Body of pancreas (tissue), 4 donors: ENCODE results near the gene RHBDF1. TPM values are rescaled to one million over a fixed set of nuclear protein-coding genes. Genes with fewer than 3 reads are reported as not detected.

Experiments
- ATAC-seq: fragments of 150-250 bp; one replicate; pipeline ENCODE4 v1.9.1; 2016
- DNase-seq, 4 donors: peaks; one replicate each; pipeline ENCODE4 v3.0.0-alpha.2; 2019
- H3K27ac ChIP-seq, 4 donors: fragments of 200-600 bp; sonication (generic); 1 replicate in 3 of 4; 2 replicates in 1 of 4; pipeline versions ENCODE4 v1.5.1 to v1.6.1; 2016 to 2019; ENCODE audit warnings: mild to moderate bottlenecking in 1 of 4, mixed read lengths in 1 of 4, moderate library complexity in 1 of 4
- H3K27me3 ChIP-seq, 2 donors: fragments of 200-600 bp; sonication (generic); one replicate each; pipeline ENCODE4 v1.6.0; 2016; ENCODE audit warnings: mild to moderate bottlenecking in 1 of 2
- H3K36me3 ChIP-seq, 2 donors: fragments of 200-600 bp; sonication (generic); replicated peaks in 1 of 2; 2 replicates each; pipeline ENCODE4 v1.5.1; 2016; ENCODE audit warnings: low read depth in 2 of 2; ENCODE audit not compliant: insufficient read depth in 1 of 2
- H3K4me1 ChIP-seq: fragments of 200-600 bp; sonication (generic); one replicate; pipeline ENCODE4 v1.6.0; 2016
- H3K4me3 ChIP-seq, 2 donors: fragments of 200-600 bp; sonication (generic); 1 replicate in 1 of 2; 2 replicates in 1 of 2; pipeline ENCODE4 v1.5.1; 2016 to 2019
- H3K9me3 ChIP-seq, 3 donors: fragments of 200-600 bp; sonication (generic); 1 replicate in 2 of 3; 2 replicates in 1 of 3; pipeline ENCODE4 v1.5.1; 2016
- POLR2A ChIP-seq, 3 donors: fragments of 450-650 bp; IDR thresholded peaks; one replicate each; pipeline ENCODE4 v1.6.1; 2016; ENCODE audit warnings: antibody characterized with exemption in 3 of 3, mild to moderate bottlenecking in 2 of 3
- WGBS, 2 donors: methylation state at CpG; one replicate each; pipeline ENCODE4 v1.1.5; 2017; 5-methylcytosine and 5-hydroxymethylcytosine counted together
- intact Hi-C: fragments of 100-400 bp; cut with DNase I; formaldehyde crosslinking; loops from one replicate; pipeline ENCODE4 v1.15.1; 2023
- total RNA-seq, 2 donors: library from RNA; depleted of rRNA; stranded (reverse); fragments of >200 nt; gene quantifications; one replicate each; pipeline ENCODE4 v1.1.0, GENCODE V29; 2016
- TF ChIP-seq, protein P1 (sequence below), 7 experiments: fragments of 450-650 bp in 4 of 7; fragments of 200-600 bp in 3 of 7; sonication (generic) in 3 of 7; IDR thresholded peaks; one replicate each; pipeline ENCODE4 v1.5.1; 2016 to 2019; ENCODE audit warnings: antibody characterized with exemption in 7 of 7

The RHBDF1 gene
- total RNA-seq, 2 donors from 2014 or later = 16.3 to 27.7 TPM

DNA sequence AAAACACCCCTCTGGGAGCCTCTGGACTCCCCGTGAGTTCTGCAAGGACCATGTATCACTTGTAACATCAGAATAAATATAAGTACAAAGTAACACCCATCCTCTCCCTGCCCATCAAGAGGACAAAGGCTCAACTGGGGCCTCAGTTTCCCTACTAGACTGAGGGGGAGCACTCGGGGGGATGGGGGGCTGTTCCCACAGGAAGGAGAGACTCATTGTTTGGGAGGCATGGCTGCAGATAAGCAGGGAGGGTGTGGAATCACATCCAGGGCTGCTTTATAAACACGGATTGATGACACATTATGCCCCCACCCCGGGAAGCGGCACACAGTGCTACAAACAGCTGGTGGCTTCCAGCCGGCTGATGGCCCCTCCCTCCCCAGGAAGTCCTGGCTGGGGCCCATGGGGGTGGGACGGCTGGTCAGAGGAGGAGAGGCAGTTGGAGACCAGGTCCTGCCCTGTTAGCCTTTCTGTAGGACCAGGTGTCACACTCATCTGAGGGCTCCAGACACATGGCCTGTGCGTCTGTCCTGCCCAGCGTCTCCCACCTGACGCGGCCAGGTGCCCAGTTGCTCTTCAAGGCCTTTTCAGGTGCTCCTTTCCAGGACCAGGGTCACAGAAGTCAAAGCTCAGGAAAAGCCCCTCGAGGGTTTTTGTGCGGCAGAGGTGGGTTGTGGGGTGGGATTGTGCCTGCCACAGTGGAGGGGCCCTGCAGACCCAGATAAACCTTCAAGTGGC is 4.3 kb upstream of the RHBDF1 start:
- TF ChIP-seq POLR2A (IDR thresholded peaks at IDR 0.05) = no peak
- TF ChIP-seq, protein P1, sequence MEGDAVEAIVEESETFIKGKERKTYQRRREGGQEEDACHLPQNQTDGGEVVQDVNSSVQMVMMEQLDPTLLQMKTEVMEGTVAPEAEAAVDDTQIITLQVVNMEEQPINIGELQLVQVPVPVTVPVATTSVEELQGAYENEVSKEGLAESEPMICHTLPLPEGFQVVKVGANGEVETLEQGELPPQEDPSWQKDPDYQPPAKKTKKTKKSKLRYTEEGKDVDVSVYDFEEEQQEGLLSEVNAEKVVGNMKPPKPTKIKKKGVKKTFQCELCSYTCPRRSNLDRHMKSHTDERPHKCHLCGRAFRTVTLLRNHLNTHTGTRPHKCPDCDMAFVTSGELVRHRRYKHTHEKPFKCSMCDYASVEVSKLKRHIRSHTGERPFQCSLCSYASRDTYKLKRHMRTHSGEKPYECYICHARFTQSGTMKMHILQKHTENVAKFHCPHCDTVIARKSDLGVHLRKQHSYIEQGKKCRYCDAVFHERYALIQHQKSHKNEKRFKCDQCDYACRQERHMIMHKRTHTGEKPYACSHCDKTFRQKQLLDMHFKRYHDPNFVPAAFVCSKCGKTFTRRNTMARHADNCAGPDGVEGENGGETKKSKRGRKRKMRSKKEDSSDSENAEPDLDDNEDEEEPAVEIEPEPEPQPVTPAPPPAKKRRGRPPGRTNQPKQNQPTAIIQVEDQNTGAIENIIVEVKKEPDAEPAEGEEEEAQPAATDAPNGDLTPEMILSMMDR (IDR thresholded peaks at IDR 0.05) = no peak
- Histone ChIP-seq H3K4me1 (peaks cover 39% of the 10 kb centered on the region), H3K36me3 (no peaks in the 10 kb centered on the region), H3K9me3 (no peaks in the 10 kb centered on the region), H3K27ac (peak overlapping the region; percentile 37 to 87 (median 76)), H3K4me3 (no peak overlapping the region), H3K27me3 (no peaks in the 10 kb centered on the region)
- 18 to 24% methylated on average over 5 to 13 of the region's 13 CpGs for WGBS, 2 donors
- intact Hi-C loops = no loop called here
- ATAC-seq (no peak), DNase-seq (peak in 3 of 4 donors; percentile 55 to 69 (median 62))

DNA sequence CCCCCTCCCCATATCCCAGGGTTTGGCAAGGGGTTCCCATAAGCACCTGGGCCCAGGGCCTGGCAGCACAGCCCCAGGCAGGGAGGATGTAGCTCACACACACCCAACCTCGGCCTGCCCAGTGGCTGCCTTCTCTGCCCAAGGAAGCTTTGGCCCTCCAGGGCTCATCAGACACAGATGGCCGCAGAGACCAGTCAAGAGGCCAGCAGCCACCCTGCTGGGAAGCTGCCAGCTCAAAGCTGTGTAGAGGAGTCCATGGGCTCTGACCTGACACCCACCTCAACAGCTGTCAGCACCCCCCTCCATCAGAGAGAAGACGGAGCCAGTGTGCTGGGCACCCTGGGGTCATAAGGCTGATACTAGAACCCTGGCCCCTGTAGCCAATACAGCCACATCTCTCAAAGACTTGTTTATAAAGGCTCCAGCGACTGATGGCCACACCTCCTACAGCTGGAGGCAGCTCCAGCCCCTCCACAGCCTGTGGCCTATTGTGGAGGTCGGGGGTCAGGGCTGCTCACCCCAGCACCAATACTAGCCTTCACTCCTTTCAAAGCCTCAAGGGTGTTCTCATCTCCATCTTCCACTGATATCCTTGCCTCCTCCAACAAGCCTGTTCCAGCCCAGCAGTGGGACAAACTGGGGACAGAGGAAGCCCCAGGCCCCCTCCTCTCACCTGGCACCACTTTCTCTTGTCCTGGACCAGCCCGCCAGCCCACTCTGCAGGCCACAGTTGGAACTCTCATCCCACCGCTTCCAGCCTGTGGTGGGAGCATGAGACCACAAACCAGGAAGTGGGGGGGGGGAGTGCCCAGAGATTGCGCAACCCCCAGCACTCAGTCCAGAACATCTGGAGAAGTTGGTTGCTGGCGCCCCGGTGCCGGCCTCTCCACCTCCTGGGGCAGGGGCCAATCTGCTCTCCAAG is 3.4 kb upstream of the RHBDF1 start:
- DNase-seq (peak; percentile 53 to 73 (median 66)), ATAC-seq (no peak)
- H3K4me3 ChIP-seq = no peak overlapping the region
- no peak for TF ChIP-seq POLR2A (IDR thresholded peaks at IDR 0.05)
- TF ChIP-seq, protein P1 (IDR thresholded peaks at IDR 0.05) = no peak
- intact Hi-C loops = no loop called here
- no peaks in the 10 kb centered on the region for H3K9me3 ChIP-seq
- no peaks in the 10 kb centered on the region for H3K36me3 ChIP-seq
- H3K27me3 ChIP-seq = no peaks in the 10 kb centered on the region
- H3K27ac ChIP-seq = peak overlapping the region in 3 of 4 donors; percentile 9 to 87 (median 82)
- peaks cover 48% of the 10 kb centered on the region for H3K4me1 ChIP-seq
- 57 to 70% methylated on average over 5 to 10 of the region's 11 CpGs for WGBS, 2 donors

DNA sequence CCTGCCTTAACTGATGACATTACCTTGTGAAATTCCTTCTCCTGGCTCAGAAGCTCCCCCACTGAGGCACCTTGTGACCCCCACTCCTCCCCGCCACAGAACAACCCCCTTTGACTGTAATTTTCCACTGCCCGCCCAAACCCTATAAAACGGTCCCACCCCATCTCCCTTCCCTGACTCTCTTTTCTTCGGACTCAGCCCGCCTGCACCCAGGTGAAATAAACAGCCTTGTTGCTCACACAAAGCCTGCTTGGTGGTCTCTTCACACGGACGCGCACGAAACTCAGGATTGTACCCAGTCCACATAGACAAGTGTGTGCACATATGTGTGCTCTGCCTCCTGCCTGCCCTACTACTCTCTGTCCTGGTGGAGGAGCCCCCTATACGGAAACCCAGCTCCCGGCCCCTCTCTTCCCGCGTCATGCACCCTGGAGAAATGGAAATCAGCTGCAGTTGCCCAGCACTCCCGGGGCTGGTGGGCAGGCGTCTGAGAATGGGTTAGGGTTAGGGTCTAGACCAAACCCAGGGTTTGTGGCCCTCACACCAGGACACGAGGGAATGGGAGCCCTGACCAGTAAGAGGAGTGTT is 2.4 kb upstream of the RHBDF1 start:
- TF ChIP-seq, protein P1 (IDR thresholded peaks at IDR 0.05) = no peak
- TF ChIP-seq POLR2A (IDR thresholded peaks at IDR 0.05) = no peak
- H3K27ac ChIP-seq = no peak overlapping the region
- H3K4me3 ChIP-seq = no peak overlapping the region
- 85 to 87% methylated on average over 16 of the region's 16 CpGs for WGBS, 2 donors
- DNase-seq = no peak
- peaks cover 57% of the 10 kb centered on the region for H3K4me1 ChIP-seq
- intact Hi-C loops = no loop called here
- ATAC-seq = no peak
- no peaks in the 10 kb centered on the region for H3K9me3 ChIP-seq
- H3K27me3 ChIP-seq = no peaks in the 10 kb centered on the region
- no peaks in the 10 kb centered on the region for H3K36me3 ChIP-seq

DNA sequence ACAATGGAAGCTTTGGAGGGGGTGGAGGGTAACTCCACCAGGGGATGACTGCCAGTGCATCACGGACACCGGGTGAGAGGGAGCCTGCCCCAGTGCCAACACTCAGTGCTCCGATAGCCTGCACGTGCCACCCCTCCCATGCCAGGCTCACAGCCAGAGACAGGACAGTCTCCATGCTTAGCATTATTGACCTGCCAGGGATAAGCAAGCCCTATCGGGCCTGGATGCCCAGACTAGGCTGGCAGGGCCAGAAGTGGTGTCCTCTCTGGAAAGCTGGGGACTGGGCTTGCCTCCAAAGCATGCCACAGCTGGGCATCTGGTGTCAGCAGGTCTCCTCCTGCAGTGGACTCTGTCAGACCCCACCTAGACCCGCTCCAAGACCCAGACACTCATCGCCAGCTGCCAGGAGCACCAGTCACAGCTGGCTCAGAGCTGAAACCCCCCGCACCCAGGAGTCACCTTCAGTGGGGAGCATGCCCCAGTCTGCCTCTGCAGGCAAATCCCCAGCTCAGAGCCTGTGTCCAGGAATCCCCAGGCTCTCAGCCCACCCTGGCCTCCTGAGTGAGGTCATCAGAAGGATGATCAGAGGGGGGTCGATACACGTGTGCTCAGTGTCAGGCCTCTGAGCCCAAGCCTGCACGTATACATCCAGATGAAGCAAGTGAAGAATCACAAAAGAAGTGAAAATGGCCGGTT is 1.8 kb upstream of the RHBDF1 start:
- H3K27ac ChIP-seq = no peak overlapping the region

More for the DNA sequence above, 1.8 kb upstream of the RHBDF1 start:
- peaks cover 60% of the 10 kb centered on the region for H3K4me1 ChIP-seq
- ATAC-seq (no peak), DNase-seq (no peak)
- intact Hi-C loops = no loop called here
- no peaks in the 10 kb centered on the region for H3K27me3 ChIP-seq
- H3K9me3 ChIP-seq = no peaks in the 10 kb centered on the region
- H3K36me3 ChIP-seq = no peaks in the 10 kb centered on the region
- 66 to 68% methylated on average over 4 to 12 of the region's 12 CpGs for WGBS, 2 donors
- H3K4me3 ChIP-seq = no peak overlapping the region
- TF ChIP-seq POLR2A (IDR thresholded peaks at IDR 0.05) = no peak
- TF ChIP-seq, protein P1 (IDR thresholded peaks at IDR 0.05) = no peak
